CD1c-positive myeloid dendritic cell (primary cell): ENCODE measurements around the gene GABBR2.
"Not testable (repeated sequence)": the region's sequence is repeated elsewhere in the genome, so short reads cannot be mapped to it uniquely, and the experiment has no call there.

ENCODE experiments used
- DNase-seq: peaks from one replicate; pipeline ENCODE4 v3.0.0-alpha.2; 2016; ENCODE audit errors: extremely low spot score

Gene GABBR2

DNA sequence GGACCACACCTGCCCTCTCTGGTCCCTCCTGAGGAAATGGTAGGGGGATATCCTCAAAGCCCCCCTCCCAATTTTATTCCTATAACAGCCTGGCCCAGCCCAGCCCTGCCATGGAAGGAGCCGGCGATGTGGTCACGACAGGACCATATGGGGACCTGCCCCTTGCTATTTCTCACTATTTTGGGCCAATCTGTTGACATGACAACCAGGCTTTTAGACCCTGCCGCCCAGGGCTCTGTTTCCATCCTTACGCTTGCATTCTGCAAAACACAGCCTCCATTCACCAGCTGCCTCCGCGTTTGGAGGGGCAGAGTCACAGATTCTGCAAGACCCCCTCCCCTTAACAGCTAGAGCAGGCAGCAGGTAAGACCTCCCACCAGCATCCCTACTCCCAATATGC, 112.2 kb downstream of the GABBR2 start:
- DNase-seq, result no peak

DNA sequence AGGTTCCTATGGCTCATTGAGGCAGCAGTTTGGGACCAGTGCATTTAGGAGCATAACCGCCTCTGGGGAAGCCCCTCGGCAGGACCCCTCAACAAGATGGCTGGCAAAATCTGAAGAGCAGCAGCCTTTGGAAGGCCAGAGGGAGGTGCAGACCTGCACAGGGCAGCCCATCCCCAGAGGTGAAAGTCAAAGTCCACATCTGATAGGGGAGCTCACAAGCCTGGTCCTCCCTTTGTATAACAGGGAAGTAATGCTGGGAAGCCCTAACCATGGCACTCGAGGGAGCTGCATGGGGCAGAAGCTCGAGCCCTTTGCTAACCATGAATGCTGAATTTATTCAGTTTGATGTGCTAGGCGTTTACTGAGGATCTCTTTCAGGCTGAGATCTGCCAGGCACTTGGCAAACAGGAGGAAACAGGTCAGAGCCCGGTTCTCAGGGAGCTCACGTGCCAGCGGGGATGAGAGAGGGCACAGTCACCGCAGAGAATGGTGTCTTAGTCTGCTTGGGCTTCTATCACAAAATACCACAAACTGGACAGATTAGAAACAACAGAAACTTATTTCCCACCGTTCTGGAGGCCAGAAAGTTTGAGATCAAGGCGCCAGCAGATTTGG, 114.1 kb downstream of the GABBR2 start:
- DNase-seq, result no peak

DNA sequence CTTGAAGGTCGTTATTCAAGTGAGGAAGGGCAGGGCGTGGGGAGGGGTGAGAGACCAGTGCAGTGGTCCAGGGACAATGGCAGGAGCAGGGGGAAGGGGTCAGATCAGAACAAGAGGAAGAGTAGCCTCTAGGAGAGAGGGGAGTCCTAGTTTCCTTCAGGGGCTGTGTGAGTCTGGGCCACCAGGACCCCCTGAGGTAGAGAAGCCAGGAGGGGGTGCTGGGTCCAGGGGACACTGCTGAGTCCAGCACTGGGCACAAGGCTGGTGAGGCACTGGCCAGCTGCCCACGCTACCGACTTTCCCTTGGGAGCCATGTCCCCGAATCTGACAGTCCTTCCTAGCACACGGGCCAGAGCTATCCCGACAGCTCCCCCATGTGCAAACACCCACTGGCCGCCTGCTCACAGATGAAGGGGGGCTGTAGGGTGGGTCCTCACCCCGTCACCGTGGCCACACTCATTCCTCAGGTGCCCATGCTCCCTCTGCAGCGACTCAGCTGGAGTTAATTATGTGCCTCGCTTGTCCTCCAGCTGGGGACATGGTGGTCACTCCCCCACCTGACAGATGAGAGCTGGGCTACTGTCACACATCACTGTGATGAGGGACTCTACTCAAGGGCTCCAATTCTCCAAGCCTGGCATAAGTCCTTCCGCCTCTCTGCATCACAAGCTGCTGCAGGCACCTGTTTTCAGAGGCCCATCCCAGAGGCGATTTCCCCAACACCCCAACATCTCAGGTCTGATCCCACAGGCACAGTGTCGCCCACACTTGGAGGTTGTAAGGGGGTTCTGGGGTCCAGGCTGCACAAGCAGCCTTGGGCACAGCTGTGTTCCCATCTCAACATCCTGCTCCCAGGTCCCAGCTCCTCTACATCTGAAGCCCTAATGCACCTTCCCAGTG, 115.1 kb downstream of the GABBR2 start:
- no peak for DNase-seq

DNA sequence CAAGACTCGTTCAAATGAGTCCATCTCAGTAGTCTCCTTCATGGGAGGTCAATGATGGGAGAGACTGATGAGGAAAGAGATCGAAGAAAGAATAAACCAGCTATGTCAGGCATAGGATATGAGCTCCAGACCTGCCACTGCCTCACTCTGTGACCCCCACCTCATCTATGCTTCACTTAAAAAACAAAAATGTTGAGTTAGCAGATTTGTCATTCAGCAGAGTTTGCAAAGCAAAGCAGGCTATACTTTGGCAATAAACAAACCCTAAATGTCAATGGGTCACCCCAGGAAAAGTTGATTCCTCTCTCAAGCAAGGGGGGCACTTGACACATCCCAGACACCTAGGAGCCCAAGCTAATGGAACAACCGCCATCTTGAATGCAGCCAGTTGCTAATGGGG, 117.0 kb downstream of the GABBR2 start:
- no peak for DNase-seq

DNA sequence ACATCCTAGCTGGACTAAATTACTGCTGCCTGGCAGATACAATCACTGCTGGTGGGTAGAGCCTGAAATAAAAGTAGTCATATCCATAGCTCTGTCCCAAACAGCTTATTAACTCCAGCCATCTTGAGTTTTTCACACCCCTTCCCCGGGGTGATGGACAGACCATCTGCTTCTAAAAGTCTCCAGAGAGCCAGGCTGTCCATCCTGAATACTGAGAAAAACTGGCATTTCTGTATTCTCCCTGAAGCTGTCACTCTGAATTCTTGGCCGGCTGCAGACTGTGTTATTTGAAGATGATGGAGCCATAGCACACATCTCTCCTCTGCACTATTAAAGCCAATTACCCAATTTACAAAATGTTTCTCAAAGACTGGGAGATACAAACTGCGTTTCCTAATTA, 118.6 kb downstream of the GABBR2 start:
- no peak for DNase-seq

DNA sequence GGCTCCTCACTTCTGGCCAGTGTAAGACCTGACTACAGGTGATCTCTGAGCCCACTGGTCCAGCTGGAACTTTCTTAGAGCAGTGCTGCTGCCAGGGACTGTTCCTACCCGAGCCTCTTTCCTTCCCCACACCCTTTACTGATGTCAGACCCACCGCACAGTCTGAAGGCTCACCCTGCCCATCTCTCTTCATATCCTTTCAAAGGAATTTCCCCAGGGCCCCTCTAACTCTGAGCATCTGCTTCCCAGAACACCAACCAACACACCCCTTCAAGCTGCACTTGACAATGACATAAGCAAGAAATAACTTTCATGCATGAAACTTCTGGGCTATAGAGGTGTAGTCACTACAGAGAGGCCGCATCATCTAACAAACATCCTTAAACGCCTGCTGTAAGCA, 119.6 kb downstream of the GABBR2 start:
- no peak for DNase-seq

DNA sequence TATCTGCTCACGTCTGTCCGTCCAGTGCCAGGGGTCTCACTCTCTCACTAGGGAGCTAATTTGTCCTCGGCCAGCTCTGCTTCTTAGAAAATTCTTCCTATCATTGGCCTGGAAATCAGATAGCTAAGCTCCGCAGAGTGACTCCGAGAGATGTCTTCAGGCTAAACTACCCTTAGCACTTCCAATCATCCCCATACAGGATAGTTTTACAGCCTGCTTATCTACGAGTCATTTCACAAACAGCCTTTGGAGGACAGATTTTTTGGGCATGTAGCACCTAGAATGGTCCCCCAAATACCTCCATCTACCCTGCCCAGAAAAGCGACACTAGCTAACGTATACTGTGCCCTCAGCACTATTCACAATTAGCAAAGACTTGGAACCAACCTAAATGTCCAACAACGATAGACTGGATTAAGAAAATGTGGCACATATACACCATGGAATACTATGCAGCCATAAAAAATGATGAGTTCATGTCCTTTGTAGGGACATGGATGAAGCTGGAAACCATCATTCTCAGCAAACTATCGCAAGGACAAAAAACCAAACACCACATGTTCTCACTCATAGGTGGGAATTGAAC, 123.8 kb downstream of the GABBR2 start:
- not testable (repeated sequence) for DNase-seq

DNA sequence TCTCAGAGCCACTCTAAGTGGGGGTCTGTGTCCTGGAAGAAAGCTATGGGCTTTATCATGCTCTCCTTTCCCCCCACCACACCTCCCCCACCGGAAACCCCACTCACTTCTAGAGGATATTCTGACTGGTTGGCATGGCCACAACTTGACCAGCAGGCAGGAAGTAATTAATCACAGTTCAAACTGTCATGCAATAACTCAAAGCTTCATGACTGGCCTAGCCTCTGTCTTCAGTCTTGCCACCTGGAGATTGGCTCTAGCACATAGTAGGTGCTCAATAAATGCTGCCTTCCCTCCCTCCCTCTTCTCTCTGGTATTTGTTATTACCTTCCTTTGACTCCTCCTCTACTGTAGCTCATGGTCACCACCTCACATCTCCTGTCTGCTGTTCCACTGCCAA, 124.7 kb downstream of the GABBR2 start:
- DNase-seq, result no peak

DNA sequence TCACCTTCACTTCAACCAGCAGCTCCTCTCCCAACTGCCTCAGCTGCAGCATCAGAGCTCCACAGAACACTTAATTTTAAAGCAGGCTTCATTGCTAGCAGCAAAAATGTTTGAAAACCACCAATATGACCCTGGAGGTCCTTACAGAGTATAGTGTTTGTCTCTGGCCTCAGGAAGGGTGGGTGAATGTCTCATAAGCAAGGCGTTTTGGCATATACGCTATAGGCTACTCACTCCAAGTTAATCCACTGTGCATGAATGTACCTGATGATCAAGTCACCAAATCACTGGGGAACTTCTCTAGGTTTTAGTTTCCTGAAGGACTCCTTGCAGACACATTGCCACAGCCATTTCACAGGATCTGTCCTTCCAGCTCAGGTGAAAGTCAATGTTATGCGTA, 125.3 kb downstream of the GABBR2 start:
- DNase-seq, result no peak

DNA sequence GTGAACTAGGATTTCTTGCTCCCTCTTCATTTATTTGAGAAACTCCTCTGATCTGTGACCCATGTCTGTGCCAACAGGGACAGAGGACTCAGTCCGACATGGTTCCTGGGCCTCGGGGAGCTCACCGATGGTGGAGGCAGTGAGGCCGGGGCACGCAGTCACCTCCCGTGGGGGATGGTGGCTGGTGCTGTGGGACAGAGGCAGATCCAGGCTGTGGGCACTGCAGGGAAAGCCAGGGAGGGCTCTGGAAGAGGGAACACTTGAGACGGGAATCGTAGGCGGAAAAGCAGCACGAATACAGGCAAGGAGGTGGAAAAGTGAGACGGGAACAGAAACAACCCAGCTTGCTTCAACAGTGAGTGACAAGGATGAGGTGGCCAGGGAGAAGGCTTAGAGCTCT, 127.8 kb downstream of the GABBR2 start:
- DNase-seq, result no peak

DNA sequence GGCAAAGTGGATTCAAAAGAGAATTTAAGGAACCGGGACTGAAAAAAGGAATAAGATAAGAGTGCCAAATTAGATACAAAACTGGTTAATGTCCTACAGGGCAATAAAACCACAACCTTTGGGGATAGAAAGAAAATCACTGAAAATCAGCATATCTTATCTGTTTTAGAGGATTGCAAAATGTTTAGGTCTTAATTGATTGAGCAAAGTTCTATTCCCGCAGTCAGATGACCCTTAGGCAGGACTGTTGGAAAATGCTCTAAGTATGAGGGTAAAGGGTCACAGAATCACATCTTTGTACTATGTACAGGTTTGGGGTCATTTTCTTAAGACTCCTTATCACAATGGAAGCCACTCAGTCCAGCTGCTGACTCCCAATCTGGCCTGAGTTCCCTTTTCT, 129.0 kb downstream of the GABBR2 start:
- DNase-seq, result no peak

DNA sequence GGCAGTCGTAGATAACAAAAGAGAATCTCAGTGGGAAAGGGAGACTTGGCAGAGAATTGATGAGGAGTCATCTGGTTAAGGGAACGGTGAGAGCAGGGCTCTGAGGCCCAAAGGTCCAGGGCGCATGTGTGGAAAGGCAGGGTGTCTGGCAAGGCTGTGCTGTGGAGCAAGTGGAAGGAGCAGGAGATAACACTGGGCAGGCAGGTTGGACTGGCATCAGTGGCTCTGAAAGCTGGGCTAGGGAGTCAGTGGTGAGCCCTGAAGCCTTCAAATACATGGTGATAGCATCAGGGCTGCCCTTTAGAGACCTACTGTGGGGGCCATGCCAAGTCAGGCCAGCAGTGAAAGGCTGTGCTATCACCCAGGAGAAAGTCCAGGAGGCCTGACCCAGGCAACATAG, 131.3 kb downstream of the GABBR2 start:
- no peak for DNase-seq

DNA sequence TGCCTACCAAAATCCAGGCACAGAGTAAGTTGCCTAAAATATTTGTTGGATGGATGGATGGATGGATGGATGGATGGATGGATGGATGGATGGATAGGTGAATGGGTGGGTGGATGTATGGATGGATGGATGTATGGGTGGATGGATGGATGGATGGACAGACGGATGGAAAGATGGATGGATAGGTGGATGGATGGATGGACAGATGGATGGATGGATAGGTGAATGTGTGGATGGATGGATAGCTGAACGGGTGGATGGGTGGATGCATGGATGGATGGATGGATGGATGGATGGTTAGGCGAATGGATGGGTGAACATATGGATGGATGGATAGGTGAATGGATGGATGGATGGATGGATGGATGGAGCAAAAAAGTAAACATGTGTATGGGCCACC, 131.9 kb downstream of the GABBR2 start:
- DNase-seq, result no peak

DNA sequence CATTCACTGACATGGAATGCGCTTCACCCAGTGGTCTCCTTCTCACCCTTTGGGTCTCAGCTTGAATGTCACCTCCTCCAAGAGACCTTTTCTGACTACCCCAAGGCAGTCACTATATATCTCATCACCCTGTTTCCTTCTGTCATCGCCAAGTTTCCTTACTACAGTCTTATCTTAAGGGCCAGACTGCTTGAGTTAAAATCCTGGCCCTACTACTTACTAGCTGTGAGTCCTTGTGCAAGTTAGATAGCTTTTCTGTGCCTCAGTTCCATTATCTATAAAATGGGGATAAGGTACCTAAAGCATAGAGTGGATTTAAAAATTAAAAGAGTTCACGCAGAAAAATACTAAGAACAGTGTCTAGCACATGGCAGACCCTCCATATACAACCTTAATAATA, 132.4 kb downstream of the GABBR2 start:
- no peak for DNase-seq

DNA sequence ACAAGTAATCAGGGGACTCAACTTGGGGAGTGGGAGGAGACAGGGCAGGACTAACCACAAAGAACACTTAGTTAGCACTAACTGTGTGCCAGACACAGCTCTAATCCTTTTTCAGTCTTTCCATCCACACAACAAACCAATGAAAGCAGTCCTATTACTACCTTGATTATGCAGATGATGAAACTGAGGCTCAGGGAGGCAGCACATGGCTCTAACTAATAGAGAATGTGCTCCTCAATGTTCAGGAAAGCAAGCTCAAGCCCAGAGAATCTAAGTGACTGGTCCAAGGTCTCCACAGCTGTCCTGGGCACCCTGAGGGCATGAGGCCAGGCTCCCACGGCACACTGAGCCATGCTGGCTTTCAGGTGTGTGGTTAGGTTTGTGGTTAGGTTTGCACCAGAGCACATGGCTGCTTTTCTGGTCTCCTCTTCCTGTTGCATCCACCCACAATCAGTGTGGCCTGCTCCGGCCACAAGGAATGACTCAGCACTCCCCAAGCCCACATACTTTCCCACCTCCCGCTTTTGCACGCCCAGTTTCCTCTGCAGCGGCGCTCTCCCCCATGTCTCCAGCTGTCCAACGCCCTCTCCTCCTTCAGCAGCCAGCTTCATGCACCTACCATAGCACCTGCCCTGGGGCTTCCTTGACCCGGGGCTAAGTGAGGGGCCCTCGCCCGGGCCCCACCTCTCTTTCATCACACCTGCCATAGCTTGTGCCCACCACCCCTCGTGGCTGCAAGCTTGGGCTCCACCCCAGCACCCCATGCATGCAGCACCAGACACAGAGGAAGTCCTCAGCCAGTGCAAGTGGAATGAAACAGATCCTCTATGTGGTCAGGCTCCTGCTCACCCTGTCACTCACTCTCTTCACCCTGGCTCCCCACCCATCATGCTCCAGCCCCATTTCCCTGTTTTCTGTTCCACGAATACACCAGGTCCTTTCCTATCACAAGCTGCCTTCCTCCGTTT, 133.1 kb downstream of the GABBR2 start:
- DNase-seq, result peak; percentile 75

DNA sequence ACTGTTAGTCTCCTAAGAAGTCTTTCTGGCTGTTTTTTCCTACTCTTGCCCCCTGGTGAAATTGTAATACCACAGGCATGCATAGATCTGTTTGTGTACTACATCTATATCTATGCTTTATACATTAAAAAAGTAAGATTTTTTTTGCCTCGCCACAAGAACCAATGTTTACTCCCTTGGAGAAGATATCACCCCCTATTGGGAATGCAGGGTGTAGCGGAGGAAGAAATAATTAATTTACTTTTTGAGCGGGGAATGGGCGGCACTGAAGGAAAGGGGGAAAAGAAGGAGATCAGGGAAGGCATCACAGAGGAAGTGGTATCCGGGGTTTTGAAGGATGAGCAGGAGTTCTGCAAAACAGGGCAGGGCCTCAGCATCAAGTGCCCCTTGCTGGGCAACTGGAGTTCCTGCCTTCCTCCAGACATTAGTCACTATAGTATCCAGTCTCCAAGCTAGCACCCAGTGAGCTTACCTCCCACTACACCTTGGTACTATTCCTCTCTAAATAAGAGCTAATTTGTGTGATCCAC, 134.9 kb downstream of the GABBR2 start:
- DNase-seq, result no peak

DNA sequence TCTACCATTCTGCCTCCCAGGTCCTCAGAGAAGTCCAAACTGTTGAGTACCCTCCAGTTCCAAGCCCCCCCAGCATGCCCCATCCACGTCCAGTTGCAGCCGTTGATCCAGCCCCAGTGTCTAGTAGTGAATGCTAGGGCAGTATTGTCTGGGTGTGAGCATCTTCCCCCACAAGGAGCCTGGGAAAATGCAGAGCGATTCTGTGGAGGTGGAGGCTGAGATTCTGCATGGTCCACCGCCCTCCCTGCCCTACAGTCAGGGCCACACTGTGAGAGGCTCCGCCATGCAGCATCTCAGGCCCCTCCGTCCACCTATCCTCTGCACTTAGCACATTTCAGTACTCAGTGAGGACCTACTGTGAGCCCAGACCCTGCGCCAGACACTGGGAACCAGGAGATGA, 135.9 kb downstream of the GABBR2 start:
- no peak for DNase-seq

DNA sequence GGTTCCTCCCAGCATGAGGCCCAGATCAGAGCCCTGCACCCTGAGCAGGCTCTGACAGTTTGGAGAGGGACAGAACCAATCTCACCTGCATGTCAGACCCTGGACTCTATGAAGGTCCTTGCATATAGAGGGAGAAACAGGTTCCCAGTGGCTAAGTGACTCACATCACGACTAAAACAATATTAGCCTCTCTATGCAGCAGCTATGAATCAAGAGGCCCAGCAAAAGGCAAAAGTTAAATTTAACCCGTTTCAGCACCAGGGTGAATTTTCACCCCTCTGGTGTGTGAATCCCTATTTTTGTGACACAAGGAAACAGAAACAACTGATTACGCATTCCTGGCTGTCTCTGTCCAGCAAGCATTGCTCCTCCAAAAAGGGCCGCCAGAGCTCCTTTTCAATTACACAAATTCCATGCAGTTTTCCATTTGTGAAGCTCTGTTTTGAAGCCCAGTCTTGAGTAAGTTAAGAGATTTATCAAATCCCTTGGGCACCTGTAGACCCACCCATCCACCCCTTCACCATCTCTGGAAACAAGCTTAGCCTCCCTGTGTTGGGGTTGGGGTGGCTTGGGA, 136.6 kb downstream of the GABBR2 start:
- DNase-seq, result no peak

DNA sequence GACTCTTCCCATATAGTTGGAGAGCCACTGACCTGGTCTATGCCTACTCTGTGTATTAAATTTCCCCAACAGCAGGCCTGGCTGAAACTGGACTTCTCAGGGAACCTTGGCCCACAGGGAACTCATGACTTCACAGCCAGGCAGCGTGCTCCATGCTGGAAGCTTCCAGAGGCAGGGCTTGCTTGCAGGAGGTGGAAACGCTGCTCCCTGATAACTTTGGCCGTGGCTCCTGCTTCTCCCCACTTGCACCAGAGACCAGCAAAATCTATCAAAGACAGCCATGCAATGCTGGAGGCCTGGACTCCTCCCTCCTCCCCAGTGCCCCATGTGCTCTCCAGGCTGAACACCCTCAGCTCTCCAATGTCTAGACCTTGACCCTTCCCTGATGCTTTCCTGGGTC, 137.1 kb downstream of the GABBR2 start:
- no peak for DNase-seq

DNA sequence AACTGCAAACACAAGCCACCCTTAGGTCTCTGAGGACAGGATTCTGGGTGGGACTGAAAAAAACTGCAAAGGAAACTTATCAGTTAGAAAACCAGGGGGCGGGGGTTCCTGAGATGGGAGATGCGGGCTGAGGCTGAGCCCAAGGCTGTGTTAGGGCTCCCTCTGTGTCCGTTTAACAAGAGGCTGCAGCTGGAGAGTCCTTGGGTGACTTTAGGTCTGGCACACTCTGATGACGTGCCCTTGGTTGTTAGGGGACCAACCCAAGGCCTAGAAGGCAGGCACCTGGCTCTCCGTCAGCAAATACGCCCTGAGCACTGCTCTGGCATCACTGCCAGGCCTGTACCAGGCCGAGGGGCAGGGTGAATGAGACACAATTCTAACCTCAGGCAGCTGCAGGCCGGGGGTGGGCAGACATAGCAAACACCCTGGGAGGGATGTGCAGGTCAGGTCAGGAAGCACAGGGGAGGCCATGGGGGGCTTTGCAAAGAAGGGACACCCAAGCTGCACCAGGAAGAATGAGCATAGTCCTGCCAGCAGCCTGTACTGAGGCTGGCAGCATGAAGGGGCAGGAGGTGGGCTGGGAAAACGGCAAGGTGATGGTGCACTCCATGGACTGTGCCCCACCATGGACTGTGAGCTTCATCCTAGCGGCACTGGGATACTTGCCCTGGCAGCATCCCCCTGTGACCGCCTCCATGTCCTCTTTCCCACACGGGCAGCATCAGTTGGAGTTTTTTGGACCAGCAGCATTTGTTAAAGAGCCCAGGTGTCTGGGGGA, 137.9 kb downstream of the GABBR2 start:
- DNase-seq, result no peak

DNA sequence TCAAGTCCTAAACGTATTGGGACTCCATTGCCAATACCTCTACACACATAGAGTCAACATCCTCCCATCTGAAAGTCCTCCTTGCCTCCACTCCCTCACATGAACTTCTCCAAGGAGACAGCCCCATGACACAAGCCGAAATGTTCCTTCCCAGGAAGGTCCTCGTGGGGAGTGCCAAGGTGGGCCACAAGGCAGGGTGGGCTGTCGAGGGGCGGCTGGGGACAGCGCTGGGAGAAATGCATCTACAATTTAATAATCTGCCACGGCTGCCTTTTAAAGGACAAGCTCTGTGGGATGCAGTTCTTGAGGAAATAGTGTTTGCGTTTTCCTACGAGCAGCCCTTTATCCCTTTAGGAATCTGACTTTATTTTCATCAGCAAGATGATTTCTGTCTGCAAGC, 138.7 kb downstream of the GABBR2 start:
- DNase-seq, result no peak
